Neural progenitor cell (in vitro differentiated cells): ENCODE results near the gene RHOG.

Source experiments
- CTCF ChIP-seq: fragments of 200-600 bp; sonication (generic); IDR thresholded peaks from 2 replicates; pipeline ENCODE4 v1.5.1; 2017; ENCODE audit warnings: antibody characterized with exemption, mild to moderate bottlenecking
- EZH2phosphoT487 ChIP-seq: fragments of 200-600 bp; sonication (generic); IDR thresholded peaks from 2 replicates; pipeline ENCODE4 v1.6.1; 2017; ENCODE audit warnings: antibody characterized with exemption

GRCh38 chr11:3795131-3796001 lies 45.4 kb downstream of the RHOG start:
- TF ChIP-seq CTCF = no peak
- TF ChIP-seq EZH2phosphoT487 = no peak
